ENCODE measurements around the gene UGT2A1. TPM values are rescaled to one million over a fixed set of nuclear protein-coding genes. Genes with fewer than 3 reads are reported as not detected.

The UGT2A1 gene
- total RNA-seq: not detected in 2 replicates

DNA sequence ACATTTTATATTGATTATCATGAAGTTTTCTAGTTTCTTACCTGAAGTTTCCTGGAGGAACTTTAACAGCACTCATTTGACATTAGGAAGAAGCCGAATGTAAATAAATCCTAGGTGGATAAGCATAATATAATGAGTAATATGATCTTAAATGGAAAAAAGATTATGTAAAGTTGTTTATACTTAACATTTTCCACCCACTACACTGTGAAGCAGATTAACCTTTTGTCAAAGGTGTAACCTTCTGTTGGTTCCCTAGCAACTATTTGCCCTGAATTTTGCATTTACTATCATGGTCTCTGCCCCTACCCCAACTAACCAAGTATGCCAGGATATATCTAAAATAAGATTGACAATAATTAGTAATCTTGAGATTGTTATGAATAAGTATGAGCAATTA, at the start of gene UGT2A1:
TSS of gene UGT2A1 (minus strand) at position 101 of the 400 bp plus-strand sequence. CDS start 5,603 bp downstream, outside the sequence.

DNA sequence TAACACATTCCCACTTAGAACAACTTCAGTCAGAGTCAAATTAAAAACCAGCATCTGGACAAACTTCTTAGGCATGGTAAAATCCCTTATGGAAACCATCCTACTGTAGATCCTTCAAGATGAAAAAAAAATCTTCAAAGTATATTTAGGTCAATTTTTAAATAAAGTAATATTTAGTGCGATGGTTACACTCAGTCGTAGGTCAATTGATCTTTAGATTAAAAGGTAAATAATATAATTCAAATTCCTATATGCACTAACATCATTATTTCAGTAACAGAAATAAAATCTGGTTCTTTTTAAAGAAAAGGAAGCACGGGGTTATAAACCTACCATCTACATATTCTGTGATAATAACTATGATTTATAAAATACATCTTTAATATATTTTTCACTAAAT, 13.5 kb downstream of the UGT2A1 start, which contains the start of gene UGT2A2:
TSS of gene UGT2A2 (minus strand) at position 101 of the 400 bp plus-strand sequence. CDS start at position 99, 2 bp downstream.

Other genes with a start within 250 kb of the UGT2A1 start
- 0.13 and 0.33 TPM in 2 replicates for gene UGT2B4, start 157.3 kb downstream of the UGT2A1 start, total RNA-seq
- not detected in 2 replicates for gene UGT2A2, start 13.6 kb downstream of the UGT2A1 start, total RNA-seq
- 0.13 and 0.33 TPM in 2 replicates for gene SULT1B1, start 107.4 kb upstream of the UGT2A1 start, total RNA-seq
- 1.8 and 6.3 TPM in 2 replicates for gene SULT1E1, start 206.9 kb upstream of the UGT2A1 start, total RNA-seq